Measurements from ENCODE around the gene SNRPA1. TPM values are rescaled to one million over a fixed set of nuclear protein-coding genes. Genes with fewer than 3 reads are reported as not detected.
A peak's percentile ranks its signal among the peaks of the same experiment; 100 is the strongest.

SNRPA1 gene
- total and polyA plus RNA-seq, 9 of the 15 experiments (the other 6 are each of a cell fraction or from before 2014, with no cell fraction given): 62.7 to 245 (median 189) TPM

GRCh38 chr15:101294731-101295606, at the start of gene SNRPA1 (continued):
- peak; percentile 61 for TF ChIP-seq ESRRA (IDR thresholded peaks at IDR 0.05; ENCODE audit: borderline replicate concordance, low read depth)
- no peak for TF ChIP-seq SREBF1 (IDR thresholded peaks at IDR 0.05; ENCODE audit: borderline replicate concordance, low read depth, low read length)
- TF ChIP-seq STAT5B (CRISPR knock-in tag; IDR thresholded peaks at IDR 0.05): no peak
- TF ChIP-seq ZZZ3 (IDR thresholded peaks at IDR 0.05): peak; percentile 73
- no peak for TF ChIP-seq ZC3H4 (CRISPR knock-in tag; IDR thresholded peaks at IDR 0.05; ENCODE audit: borderline replicate concordance)
- peak; percentile 32; the same call in 1 of the 2 replicates for TF ChIP-seq ZNF124 (CRISPR knock-in tag; IDR thresholded peaks at IDR 0.05)
- no peak for TF ChIP-seq ZNF140 (CRISPR knock-in tag; IDR thresholded peaks at IDR 0.05)
- TF ChIP-seq RFX1 (IDR thresholded peaks at IDR 0.05): no peak
- TF ChIP-seq POLR2AphosphoS2 (IDR thresholded peaks at IDR 0.05; ENCODE audit: low read length): no peak
- peak; percentile 40 for TF ChIP-seq NCOR1 (IDR thresholded peaks at IDR 0.05)
- no peak for TF ChIP-seq ZBTB8A (IDR thresholded peaks at IDR 0.05; ENCODE audit: partially characterized antibody)
- TF ChIP-seq RAD21 (CRISPR knock-in tag; conservative IDR thresholded peaks at IDR 0.05 in 1 of 2, IDR thresholded peaks at IDR 0.05 in 1 of 2): no peak
- TF ChIP-seq HINFP (tag; conservative IDR thresholded peaks at IDR 0.05; ENCODE audit: low read depth): no peak
- TF ChIP-seq POLR3G (IDR thresholded peaks at IDR 0.05; ENCODE audit: extremely low read depth, insufficient read length, insufficient replicate concordance): no peak
- peak in 2 of 3 experiments; percentile 67 to 84 for TF ChIP-seq YY1 (IDR thresholded peaks at IDR 0.05; ENCODE audit: borderline replicate concordance in 1 of 3, control insufficient read depth in 1 of 3, extremely low read depth in 1 of 3, insufficient read depth in 3 of 3, insufficient read length in 1 of 3, insufficient replicate concordance in 2 of 3, low read depth in 1 of 3, low read length in 2 of 3)
- TF ChIP-seq FOSL1 (tag; conservative IDR thresholded peaks at IDR 0.05): no peak; the same call in 1 of the 2 replicates
- no peak for TF ChIP-seq PHTF2 (CRISPR knock-in tag; IDR thresholded peaks at IDR 0.05)
- TF ChIP-seq KAT2B (IDR thresholded peaks at IDR 0.05; ENCODE audit: low read depth, low read length): no peak
- no peak for TF ChIP-seq PTRF (tag; IDR thresholded peaks at IDR 0.05)
- no peak for TF ChIP-seq MYBL2 (IDR thresholded peaks at IDR 0.05; ENCODE audit: low read depth)
- TF ChIP-seq MYBL2 (CRISPR knock-in tag; IDR thresholded peaks at IDR 0.05; ENCODE audit: borderline replicate concordance): no peak
- TF ChIP-seq CTCFL (IDR thresholded peaks at IDR 0.05; ENCODE audit: borderline replicate concordance, insufficient read depth, low read depth, low read length, poor library complexity, severe bottlenecking): no peak
- peak; percentile 92 for TF ChIP-seq PHF8 (IDR thresholded peaks at IDR 0.05; ENCODE audit: borderline replicate concordance, low read length)
- no peak for TF ChIP-seq FOXK1 (CRISPR knock-in tag; IDR thresholded peaks at IDR 0.05; ENCODE audit: borderline replicate concordance)

Data from K562 (cell line).